Esophagus (tissue), 2 donors: ENCODE data around the gene RARB. TPM values are rescaled to one million over a fixed set of nuclear protein-coding genes. Genes with fewer than 3 reads are reported as not detected.

ENCODE experiments used
- H3K27ac ChIP-seq, 2 donors: one replicate each; pipeline ENCODE4 v1.5.1; 2013; ENCODE audit warnings: low read depth in 2 of 2, mild to moderate bottlenecking in 2 of 2, inconsistent platforms in 1 of 2, low read length in 1 of 2, moderate library complexity in 1 of 2
- H3K27me3 ChIP-seq, 2 donors: one replicate each; pipeline ENCODE4 v1.6.1; 2013; ENCODE audit warnings: low read length in 2 of 2, control low read depth in 1 of 2, mild to moderate bottlenecking in 1 of 2; ENCODE audit not compliant: insufficient read depth in 2 of 2, control insufficient read depth in 1 of 2
- H3K36me3 ChIP-seq, 2 donors: one replicate each; pipeline ENCODE4 v1.6.1; 2013; ENCODE audit warnings: low read length in 1 of 2; ENCODE audit not compliant: control insufficient read depth in 2 of 2, insufficient read depth in 2 of 2
- H3K4me1 ChIP-seq, 2 donors: one replicate each; pipeline ENCODE4 v1.6.1; 2013; ENCODE audit warnings: low read length in 1 of 2; ENCODE audit not compliant: control insufficient read depth in 2 of 2, insufficient read depth in 2 of 2
- H3K4me3 ChIP-seq, 2 donors: one replicate each; pipeline ENCODE4 v1.5.1; 2013; ENCODE audit warnings: low read length in 2 of 2, mild to moderate bottlenecking in 2 of 2, low read depth in 1 of 2, moderate library complexity in 1 of 2
- H3K9me3 ChIP-seq, 2 donors: one replicate each; pipeline ENCODE4 v1.6.1; 2013; ENCODE audit warnings: mild to moderate bottlenecking in 2 of 2, low read depth in 1 of 2, low read length in 1 of 2, moderate library complexity in 1 of 2; ENCODE audit not compliant: control insufficient read depth in 2 of 2, insufficient read depth in 1 of 2
- WGBS, 2 donors: extraction: QIAGEN DNeasy Blood & Tissue Kit; methylation state at CpG; one replicate each; pipeline ENCODE4 v1.1.7; 2013; 5-methylcytosine and 5-hydroxymethylcytosine counted together
- polyA plus RNA-seq, 2 donors: library from polyadenylated mRNA; stranded (reverse); fragments of 200-250 nt; gene quantifications; one replicate each; pipeline ENCODE4 v1.2.3, GENCODE V29; 2013
- donor health status: healthy with polysubstance abuse.
- donor health status: Bipolar disorder and iron deficiency.

RARB gene
- polyA plus RNA-seq, 2 donors, result 1.6 to 2.2 TPM

- no peak overlapping the region for H3K27ac ChIP-seq
- H3K4me3 ChIP-seq, result no peak overlapping the region
- no peaks in the 10 kb centered on the region for H3K36me3 ChIP-seq
- WGBS, 2 donors, result 90 to 95% methylated on average over 17 of the region's 17 CpGs
- no peaks in the 10 kb centered on the region for H3K4me1 ChIP-seq
- no peaks in the 10 kb centered on the region for H3K9me3 ChIP-seq
- H3K27me3 ChIP-seq, result no peaks in the 10 kb centered on the region
Measured at GRCh38 chr3:25441234-25441856, 13.3 kb downstream of the RARB start.

- Histone ChIP-seq H3K9me3 (no peaks in the 10 kb centered on the region), H3K36me3 (no peaks in the 10 kb centered on the region), H3K27me3 (no peaks in the 10 kb centered on the region), H3K4me3 (no peak overlapping the region), H3K4me1 (no peaks in the 10 kb centered on the region), H3K27ac (no peak overlapping the region)
- WGBS, 2 donors, result 78 to 84% methylated on average over 3 of the region's 3 CpGs
Measured at GRCh38 chr3:25442486-25442885, 14.4 kb downstream of the RARB start.

GRCh38 chr3:25444273-25444672, 16.2 kb downstream of the RARB start:
- Histone ChIP-seq H3K27ac (no peak overlapping the region), H3K4me3 (no peak overlapping the region), H3K36me3 (no peaks in the 10 kb centered on the region), H3K4me1 (peaks cover 0 to 5% of the 10 kb centered on the region in 2 donors), H3K27me3 (no peaks in the 10 kb centered on the region), H3K9me3 (no peaks in the 10 kb centered on the region)
- WGBS, 2 donors, result 53 to 54% methylated on average over 2 of the region's 2 CpGs

- Histone ChIP-seq H3K27ac (no peak overlapping the region), H3K4me3 (no peak overlapping the region), H3K4me1 (peaks cover 0 to 5% of the 10 kb centered on the region in 2 donors), H3K36me3 (no peaks in the 10 kb centered on the region), H3K27me3 (no peaks in the 10 kb centered on the region), H3K9me3 (no peaks in the 10 kb centered on the region)
- WGBS, 2 donors, result 67 to 74% methylated on average over 4 of the region's 4 CpGs
Measured at GRCh38 chr3:25445731-25446130, 17.7 kb downstream of the RARB start.

GRCh38 chr3:25447285-25447684, 19.2 kb downstream of the RARB start:
- Histone ChIP-seq H3K27ac (no peak overlapping the region), H3K4me1 (peaks cover 0 to 5% of the 10 kb centered on the region in 2 donors), H3K36me3 (no peaks in the 10 kb centered on the region), H3K9me3 (no peaks in the 10 kb centered on the region), H3K27me3 (no peaks in the 10 kb centered on the region), H3K4me3 (no peak overlapping the region)
- 77 to 82% methylated on average over 3 of the region's 3 CpGs for WGBS, 2 donors

- 95 to 96% methylated on average over 3 of the region's 3 CpGs for WGBS, 2 donors
Measured at GRCh38 chr3:25447925-25448324, 19.9 kb downstream of the RARB start.

GRCh38 chr3:25448750-25449692, 21.0 kb downstream of the RARB start:
- H3K9me3 ChIP-seq, result no peaks in the 10 kb centered on the region
- H3K36me3 ChIP-seq, result no peaks in the 10 kb centered on the region
- WGBS, 2 donors, result 50% methylated on average over 11 of the region's 11 CpGs
- H3K4me3 ChIP-seq, result no peak overlapping the region
- H3K27ac ChIP-seq, result peak overlapping the region; percentile 14 to 40
- H3K4me1 ChIP-seq, result peaks cover 0 to 5% of the 10 kb centered on the region in 2 donors
- no peaks in the 10 kb centered on the region for H3K27me3 ChIP-seq

More at GRCh38 chr3:25447925-25448324, 19.9 kb downstream of the RARB start:
- H3K9me3 ChIP-seq, result no peaks in the 10 kb centered on the region
- no peak overlapping the region for H3K27ac ChIP-seq
- H3K4me3 ChIP-seq, result no peak overlapping the region
- H3K4me1 ChIP-seq, result peaks cover 0 to 5% of the 10 kb centered on the region in 2 donors
- H3K27me3 ChIP-seq, result no peaks in the 10 kb centered on the region
- no peaks in the 10 kb centered on the region for H3K36me3 ChIP-seq

- H3K9me3 ChIP-seq, result no peaks in the 10 kb centered on the region
- no peaks in the 10 kb centered on the region for H3K36me3 ChIP-seq
- H3K4me3 ChIP-seq, result no peak overlapping the region
- peak overlapping the region in 1 of 2 donors; percentile 14 for H3K27ac ChIP-seq
- H3K4me1 ChIP-seq, result peaks cover 0 to 5% of the 10 kb centered on the region in 2 donors
- no peaks in the 10 kb centered on the region for H3K27me3 ChIP-seq
- WGBS, 2 donors, result 88 to 92% methylated on average over 8 of the region's 8 CpGs
Measured at GRCh38 chr3:25449857-25450256, 21.8 kb downstream of the RARB start.

GRCh38 chr3:25452192-25452591, 24.1 kb downstream of the RARB start:
- H3K9me3 ChIP-seq, result no peaks in the 10 kb centered on the region
- H3K4me1 ChIP-seq, result peaks cover 0 to 5% of the 10 kb centered on the region in 2 donors
- H3K27me3 ChIP-seq, result no peaks in the 10 kb centered on the region
- WGBS, 2 donors, result 67 to 68% methylated on average over 5 of the region's 5 CpGs
- no peaks in the 10 kb centered on the region for H3K36me3 ChIP-seq
- no peak overlapping the region for H3K27ac ChIP-seq
- H3K4me3 ChIP-seq, result no peak overlapping the region
